A375 (cell line): ENCODE results near the gene ABHD12B. TPM values are rescaled to one million over a fixed set of nuclear protein-coding genes. Genes with fewer than 3 reads are reported as not detected.

Experiments used
- small RNA-seq: library from RNA; depleted of rRNA; stranded (forward); fragments of <200 nt; gene quantifications from one replicate; pipeline ENCODE3, GENCODE V24; 2014
- total RNA-seq: library from RNA; depleted of rRNA; stranded (reverse); fragments of >200 nt; shearing (Covaris generic); gene quantifications from 2 replicates; pipeline ENCODE4 v1.2.3, GENCODE V29; 2014; rRNA removed

ABHD12B gene
- not detected in 2 replicates for total RNA-seq

GRCh38 chr14:50871914-50872732 lies at the start of gene ABHD12B:
ABHD12B (plus strand) TSS chr14:50872053; CDS start chr14:50872175, 122 bp downstream.

GRCh38 chr14:50830932-50831725 lies 40.7 kb upstream of the ABHD12B start, which contains the start of gene NIN:
NIN (minus strand) TSS chr14:50831162; CDS start chr14:50822056, 9,106 bp downstream.

DNA sequence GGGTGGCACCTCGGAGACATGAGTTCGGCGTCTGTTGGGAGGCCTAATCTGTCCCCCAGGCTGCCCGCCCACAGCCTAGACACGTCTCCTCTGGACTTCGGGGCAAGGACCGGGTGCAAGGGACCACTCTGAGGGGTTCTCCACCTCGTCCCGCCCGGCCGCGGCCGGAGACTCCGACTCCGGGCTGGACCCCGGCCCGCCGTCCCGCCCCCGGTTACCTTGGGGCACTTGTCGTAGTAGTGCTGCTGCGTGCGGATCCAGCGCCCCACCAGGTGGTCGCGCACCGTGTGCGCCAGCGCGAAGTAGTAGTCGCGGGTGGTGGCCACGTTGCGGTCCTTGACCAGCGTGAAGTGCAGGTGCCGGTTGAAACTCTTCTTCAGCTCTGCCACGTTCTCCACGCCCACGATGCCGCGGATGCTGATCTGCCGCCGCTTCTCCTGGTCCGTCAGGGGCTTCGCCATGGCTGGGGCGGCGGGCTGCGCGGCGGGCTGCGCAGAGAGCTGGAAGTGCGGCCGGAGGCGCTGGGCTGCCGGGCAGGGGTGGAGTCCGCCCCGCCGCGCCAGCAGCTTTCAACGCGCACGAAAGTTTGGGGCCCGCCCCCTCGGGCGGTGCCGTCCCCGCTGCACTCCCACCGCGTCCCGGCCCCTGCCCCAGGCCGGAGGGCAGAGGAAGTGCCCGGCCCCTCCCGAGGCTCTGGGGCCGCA lies 72.2 kb downstream of the ABHD12B start, which contains the start of gene PYGL:
Gene PYGL (minus strand): TSS at position 541 of the 704 bp plus-strand sequence. CDS start 80 bp downstream, at position 461.

Small RNAs within 50 kb of the gene (small RNA-seq; reads per million reads assigned to genes)
- not detected for gene RF00593

Other genes starting within 250 kb of the ABHD12B start
- 34.7 and 37.4 TPM in 2 replicates for gene SAV1, start 203.7 kb upstream of the ABHD12B start, total RNA-seq
- gene NIN, start 40.9 kb upstream of the ABHD12B start, total RNA-seq, result 19.8 and 20.9 TPM in 2 replicates
- gene PYGL, start 72.4 kb downstream of the ABHD12B start, total RNA-seq, result 140 and 154 TPM in 2 replicates
- 5.2 and 6.0 TPM in 2 replicates for gene TRIM9, start 223.1 kb downstream of the ABHD12B start, total RNA-seq